ENCODE results near the gene NOC3L. TPM values are rescaled to one million over a fixed set of nuclear protein-coding genes. Genes with fewer than 3 reads are reported as not detected.

The NOC3L gene
- total RNA-seq, 1 donor from 2014 or later: 8.1 TPM

DNA sequence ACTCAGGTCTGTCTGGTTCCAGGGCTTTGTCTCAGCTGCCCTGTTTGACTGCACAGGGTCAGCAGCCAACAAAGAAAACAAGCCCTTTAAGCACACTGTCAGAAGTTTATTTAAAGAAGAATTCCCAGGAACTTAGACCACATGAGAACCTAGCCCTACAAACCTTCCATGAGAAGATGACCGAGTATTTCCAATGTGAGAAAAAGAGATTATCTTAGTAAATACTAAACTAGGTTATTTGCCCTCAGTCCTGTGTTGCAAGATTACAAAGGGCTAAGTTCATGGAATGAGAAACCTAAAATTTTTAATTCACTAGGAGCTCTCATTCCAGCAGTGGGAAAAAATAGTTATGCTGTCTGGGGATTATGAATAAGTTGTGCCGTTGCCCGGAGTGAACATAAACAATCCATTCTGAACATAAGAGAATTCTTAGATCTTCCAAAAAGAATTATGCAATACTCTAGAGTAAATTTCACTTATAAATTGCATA, 46.7 kb downstream of the NOC3L start:
- intact Hi-C loops (cut with DNase I): no loop called here
- DNase-seq (ENCODE audit: missing footprints) (no peak), ATAC-seq (no peak)

DNA sequence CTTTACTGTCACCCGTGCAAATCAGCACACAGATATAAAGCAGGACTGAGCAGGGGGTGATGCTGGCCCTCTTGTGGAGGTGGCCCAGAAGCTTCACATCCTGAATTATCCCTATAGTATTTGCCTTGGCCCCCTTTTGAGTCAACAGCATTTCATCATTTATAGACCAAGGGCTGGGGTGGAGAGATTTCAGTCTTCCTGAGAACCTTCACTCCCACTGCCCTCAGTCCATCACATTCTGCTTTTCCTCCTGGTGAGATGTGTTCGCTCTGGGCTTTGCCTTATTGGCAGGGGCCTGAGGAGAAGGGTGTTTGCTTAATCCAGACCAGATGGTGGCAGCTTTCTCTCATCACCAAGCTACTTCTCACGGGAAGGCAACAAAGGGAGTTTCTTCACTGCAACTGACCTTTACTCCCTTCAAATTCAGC, 47.7 kb downstream of the NOC3L start:
- ATAC-seq (peak; percentile 55), DNase-seq (ENCODE audit: missing footprints) (no peak)
- intact Hi-C loops (cut with DNase I): no loop called here

DNA sequence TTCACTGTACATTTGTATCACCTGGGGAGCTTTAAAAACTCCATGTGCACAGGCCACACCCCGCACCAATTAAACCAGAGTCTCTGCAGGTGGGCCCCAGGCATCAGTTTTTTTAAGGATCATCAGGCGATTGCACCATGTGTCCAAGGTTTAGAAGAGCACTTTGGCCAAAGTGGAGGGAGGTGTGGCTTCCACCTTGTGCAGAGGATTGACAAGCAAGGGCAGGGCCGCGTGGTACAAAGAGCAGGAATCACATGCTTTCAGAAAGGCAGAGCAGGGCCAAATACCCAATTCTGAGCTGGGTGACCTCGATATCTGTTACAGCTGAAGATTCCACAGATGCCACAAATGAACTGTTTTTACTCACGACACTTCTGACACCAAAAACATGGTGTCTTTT, 52.4 kb downstream of the NOC3L start:
- no peak for DNase-seq (ENCODE audit: missing footprints)
- no peak for ATAC-seq
- intact Hi-C loops (cut with DNase I): no loop called here

DNA sequence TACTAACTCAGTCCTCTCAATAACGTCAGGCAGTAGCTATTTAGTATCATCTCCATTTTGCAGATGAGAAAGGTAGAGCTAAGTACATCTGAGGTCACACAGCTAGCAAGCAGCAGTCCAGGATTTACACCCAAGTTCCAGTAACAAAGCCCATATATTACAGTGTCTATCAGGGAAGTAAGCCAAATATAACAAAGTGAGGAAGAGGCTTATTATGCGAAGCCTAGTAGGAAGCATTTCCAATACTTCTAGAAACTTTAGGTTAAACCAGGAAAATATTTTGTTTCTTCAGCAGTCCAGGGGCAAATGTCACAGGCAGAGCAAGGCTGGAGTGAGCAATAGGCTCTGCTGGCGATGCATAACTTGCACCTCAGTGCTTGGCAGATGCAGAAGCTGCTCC, 53.9 kb downstream of the NOC3L start:
- DNase-seq (ENCODE audit: missing footprints) (no peak), ATAC-seq (no peak)
- intact Hi-C loops (cut with DNase I): no loop called here

DNA sequence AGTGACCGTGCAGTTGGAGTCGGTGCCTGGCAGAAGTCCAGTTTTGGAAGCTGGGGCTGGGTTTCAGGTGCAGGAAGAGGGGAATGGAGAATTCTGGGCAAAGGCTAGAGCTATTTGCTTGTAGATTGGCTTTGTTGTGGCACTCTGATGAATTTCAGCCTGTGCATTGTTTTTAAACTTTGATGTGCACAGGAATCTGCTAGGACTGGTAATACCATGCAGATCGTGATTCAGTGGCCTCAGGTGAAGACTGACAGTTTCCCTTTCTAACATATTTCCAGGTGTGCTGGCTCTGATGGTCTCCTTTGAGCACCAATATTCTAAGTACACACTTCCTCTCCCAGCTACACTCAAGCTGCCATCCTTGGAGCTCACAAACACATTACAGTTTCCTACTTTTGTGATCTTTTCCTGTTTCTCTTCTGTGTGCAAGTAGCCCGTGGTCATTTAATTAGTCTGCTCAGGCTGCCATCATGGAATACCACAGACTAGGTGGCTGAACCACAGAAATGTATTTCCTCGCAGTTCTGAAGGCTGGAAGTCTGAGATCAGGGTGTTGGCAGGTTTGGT, 55.6 kb downstream of the NOC3L start:
- intact Hi-C loops (cut with DNase I): no loop called here
- DNase-seq (ENCODE audit: missing footprints) (no peak), ATAC-seq (no peak)

DNA sequence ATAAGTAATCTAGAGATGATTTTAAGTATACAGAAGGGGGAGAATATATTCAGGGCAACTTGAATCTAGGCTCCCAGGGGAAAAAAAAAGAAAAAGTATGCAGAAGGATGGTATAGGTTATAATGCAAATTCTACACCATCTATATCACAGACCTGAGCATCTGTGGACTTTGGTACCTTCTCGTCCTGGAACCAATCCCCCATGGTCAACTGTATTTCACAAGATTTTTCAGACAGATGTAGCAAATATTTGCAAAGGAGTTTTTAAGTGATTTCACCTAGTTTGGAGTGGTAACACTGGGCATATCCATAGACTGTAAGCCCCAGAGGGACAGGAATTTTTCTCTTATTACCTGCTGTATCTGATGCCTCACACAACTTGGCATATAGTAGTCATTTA, 58.8 kb downstream of the NOC3L start:
- intact Hi-C loops (cut with DNase I): no loop called here
- ATAC-seq: no peak

DNA sequence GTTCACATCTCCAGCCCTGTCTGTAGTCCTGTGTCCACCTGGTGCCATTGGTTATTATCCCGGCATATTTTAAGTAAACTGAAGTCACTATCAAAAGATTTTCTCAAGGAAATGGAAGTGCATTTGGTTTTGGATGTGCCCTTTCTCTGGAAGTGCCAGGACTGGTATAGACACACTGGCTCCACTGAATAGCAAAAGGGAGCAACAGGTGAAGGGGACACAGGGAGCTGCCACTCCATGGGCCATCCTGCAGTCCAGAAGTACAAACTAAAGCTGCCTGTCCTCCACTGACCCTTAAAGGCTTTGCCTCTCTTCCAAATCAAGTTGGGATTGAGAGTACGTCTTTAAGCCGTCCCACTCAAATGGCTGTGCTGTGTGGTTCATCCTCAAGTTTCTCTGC, 62.7 kb downstream of the NOC3L start:
- ATAC-seq: no peak

More for the DNA sequence above, 58.8 kb downstream of the NOC3L start:
- no peak for DNase-seq (ENCODE audit: missing footprints)

DNA sequence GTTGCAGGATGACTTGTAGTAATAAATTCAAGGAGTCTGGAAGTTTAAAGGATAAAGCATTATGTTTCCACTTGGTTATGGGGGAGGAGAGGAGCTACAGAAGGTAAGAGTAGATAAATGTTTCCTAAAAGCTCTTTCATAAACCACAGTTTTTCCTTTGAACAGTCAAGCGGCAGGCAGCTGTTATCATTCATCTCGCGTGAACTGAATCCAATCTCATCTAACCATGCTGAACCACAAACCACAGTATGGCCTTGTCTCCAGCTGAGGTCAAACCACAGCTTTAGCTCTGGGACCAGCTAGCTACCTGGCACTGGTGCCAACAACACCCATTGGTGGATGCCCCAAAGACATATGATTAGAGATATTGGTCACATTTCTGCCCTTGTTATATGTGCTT, 63.3 kb downstream of the NOC3L start:
- ATAC-seq (no peak), DNase-seq (ENCODE audit: missing footprints) (no peak)
- intact Hi-C loops (cut with DNase I): no loop called here

More for the DNA sequence above, 62.7 kb downstream of the NOC3L start:
- intact Hi-C loops (cut with DNase I): no loop called here
- DNase-seq (ENCODE audit: missing footprints): no peak

DNA sequence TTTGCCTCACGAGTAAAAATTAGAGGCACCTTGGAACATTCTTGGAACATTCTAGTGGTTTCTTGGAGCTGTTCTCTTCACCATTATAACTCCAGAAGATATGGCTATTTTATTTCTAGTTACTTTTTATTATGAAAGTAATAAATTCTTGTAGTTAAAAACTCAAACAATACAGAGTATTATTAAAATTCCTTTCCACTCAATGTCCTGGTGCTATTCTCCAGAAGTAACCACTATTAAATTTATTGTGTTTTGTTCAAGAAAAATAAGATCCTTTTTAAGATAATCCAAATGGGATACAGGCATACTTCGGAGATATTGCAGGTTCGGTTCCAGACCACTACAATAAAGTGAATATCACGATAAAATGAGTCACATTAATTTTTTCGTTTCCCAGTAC, 68.6 kb downstream of the NOC3L start:
- no peak for DNase-seq (ENCODE audit: missing footprints)
- no peak for ATAC-seq

DNA sequence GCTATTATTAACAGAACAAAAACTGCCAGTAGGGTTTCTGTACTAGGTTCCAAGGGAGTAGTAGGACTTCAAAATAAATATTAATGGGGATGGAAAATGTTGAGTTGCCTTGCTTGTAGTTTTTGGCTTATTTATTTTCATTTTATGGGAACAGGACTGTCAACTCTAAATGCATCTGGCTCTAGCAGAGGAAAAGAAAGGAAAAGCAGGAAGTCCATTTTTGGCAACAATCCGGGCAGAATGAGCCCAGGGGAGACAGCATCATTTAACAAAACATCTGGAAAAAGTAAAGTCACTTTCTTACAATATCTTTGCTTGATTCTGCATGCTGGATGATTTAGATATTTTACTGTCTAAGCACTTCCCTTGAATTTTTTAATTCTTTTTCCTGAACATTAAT, 69.4 kb downstream of the NOC3L start:
- no peak for DNase-seq (ENCODE audit: missing footprints)
- ATAC-seq: peak; percentile 76
- intact Hi-C loops (cut with DNase I): no loop called here

More for the DNA sequence above, 68.6 kb downstream of the NOC3L start:
- intact Hi-C loops (cut with DNase I): no loop called here

DNA sequence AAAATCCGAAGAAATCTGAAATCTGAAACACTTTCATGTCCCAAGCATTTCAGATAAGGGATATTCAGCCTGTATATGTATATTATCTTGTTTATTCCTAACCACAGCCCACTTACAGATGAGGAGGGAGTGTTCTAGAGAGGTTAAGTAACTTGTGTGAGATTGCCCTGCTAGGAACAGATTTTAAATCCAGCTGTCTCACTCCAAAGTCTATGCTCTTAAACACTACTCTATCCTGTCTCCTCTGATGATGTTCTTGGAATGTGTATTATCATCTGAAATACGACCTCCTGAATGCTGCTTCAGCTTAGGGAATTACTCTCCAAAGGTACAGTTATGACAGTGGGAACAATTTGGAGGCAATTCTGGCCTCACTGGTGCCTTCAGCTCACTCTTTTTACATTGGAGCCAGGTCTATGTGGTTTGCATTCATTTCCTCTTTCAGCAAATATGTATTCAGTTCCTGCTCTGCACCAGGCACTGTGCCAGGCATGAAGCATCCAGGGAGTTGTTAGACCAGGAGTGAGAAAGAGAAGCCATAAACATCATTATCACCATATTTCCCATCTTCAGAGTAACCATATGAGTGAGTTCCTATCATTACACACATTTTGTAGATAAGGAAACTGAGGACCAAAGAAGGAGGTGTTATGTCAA, 70.2 kb downstream of the NOC3L start:
- intact Hi-C loops (cut with DNase I): no loop called here
- ATAC-seq: peak; percentile 62
- peak; percentile 77 for DNase-seq (ENCODE audit: missing footprints)

DNA sequence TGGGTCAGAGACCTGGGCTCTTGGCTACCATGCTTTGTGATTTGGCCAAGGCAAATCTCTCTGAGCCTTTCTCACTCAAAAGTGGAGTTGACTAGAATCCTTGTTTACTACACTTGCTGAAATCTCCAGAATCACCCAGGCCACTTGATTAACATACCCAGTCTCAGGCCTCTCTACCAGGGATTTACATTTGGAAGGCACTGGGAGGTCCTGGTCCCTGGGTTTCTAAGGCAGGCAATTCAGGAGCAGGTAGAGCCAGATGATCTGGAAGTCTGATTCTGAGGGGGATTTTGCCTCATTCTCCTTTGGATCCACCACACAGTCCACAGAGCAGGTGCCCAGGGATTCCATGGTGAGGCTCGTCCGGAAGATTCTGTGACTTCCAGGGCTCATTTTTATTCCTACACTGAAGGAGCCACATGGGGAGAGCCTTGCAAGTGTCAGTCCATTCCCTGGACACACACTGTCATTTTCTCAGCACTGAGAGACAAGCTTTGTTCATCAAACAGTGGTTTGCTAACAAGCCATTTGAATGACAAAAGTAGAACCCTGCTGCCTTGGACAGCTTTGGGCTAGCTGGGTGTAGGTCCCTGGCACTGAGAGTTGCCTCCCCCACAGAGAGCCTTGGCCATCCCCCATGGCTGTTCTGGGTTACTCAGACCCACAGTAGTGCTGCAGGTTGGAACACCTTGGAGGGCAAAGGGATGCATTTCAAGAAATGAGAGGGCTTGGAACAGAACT, 74.2 kb downstream of the NOC3L start:
- ATAC-seq (no peak), DNase-seq (ENCODE audit: missing footprints) (no peak)
- intact Hi-C loops (cut with DNase I): no loop called here

DNA sequence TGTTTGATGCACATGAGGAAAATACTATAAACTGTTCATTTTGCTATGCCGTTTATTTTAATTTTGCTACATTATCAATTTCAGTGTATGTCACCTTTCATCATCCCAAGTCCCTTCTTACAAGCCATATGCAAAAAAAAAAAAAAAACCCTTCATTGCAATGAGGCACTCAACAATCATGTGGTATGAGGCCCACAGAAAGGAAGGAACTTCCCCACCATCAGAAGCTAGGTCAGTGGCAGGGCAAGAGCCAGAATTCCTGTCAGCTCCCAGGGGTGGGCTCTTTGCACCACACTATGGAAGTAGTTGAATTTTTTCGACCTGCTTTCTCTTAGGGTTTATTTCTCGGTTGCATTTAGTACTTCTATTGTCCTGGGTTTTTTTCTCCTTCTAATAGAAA, 75.4 kb downstream of the NOC3L start:
- ATAC-seq (no peak), DNase-seq (ENCODE audit: missing footprints) (no peak)
- intact Hi-C loops (cut with DNase I): no loop called here

DNA sequence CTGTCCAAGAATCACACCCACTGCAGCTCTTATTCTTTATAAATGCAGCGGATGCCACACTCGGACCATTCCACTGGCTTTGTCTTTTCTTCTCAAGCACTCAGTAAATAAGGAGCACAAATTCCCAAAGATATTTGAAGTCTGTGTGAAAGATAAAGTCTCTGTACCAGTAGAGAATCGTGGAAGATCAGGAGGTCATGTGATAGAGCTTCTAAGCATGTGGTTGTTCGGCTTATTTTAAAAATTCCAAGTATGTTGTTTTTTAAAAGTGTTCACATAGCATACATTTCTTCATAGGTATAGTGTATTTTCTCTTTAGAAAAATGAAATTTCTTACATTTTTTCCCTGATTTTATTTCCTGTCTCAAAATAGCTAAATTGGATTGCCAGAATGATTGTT, 75.8 kb downstream of the NOC3L start:
- intact Hi-C loops (cut with DNase I): no loop called here
- no peak for DNase-seq (ENCODE audit: missing footprints)
- no peak for ATAC-seq

DNA sequence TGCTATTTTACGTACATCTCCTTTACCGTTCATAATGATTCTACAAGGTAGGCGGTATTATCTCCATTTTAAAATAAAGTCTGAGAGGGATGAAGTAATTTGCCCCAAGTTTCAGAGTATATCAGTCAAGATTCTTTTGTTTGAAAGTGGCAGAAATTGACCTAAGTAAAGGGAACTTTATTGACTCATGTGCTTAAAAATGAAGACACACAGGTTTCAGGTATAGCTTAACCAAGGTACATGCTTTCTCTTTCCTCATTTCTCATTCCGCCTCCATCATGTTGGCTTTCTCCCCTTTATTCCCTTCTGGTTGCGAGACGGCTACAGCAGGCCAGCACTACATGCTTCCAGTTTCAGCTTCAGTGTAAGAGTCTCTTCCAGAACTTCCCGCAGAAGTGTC, 77.5 kb downstream of the NOC3L start:
- ATAC-seq (no peak), DNase-seq (ENCODE audit: missing footprints) (no peak)
- intact Hi-C loops (cut with DNase I): no loop called here

Other genes with a start within 250 kb of the NOC3L start
- 4.6 TPM for gene TBC1D12, start 39.6 kb upstream of the NOC3L start, total RNA-seq
- gene HELLS, start 182.8 kb upstream of the NOC3L start, total RNA-seq: 2.3 TPM